Activated CD4-positive, alpha-beta T cell treated with anti-CD3 and anti-CD28 coated beads, Interleukin-2, amount 10 ng/mL, durations not matched to agents 24 days and 14 days (primary cell): Measurements from ENCODE around the gene CHPF. TPM values are rescaled to one million over a fixed set of nuclear protein-coding genes. Genes with fewer than 3 reads are reported as not detected.

ENCODE experiments used
- DNase-seq: peaks from one replicate; pipeline ENCODE4 v3.0.0; 2022
- H3K27ac Mint-ChIP-seq: one replicate; pipeline ENCODE4 v1.8.0; 2022; ENCODE audit warnings: mild to moderate bottlenecking, mixed read lengths
- H3K27me3 Mint-ChIP-seq: one replicate; pipeline ENCODE4 v1.8.0; 2022; ENCODE audit warnings: mixed read lengths
- H3K36me3 Mint-ChIP-seq: one replicate; pipeline ENCODE4 v1.8.0; 2022; ENCODE audit warnings: low read depth, mild to moderate bottlenecking, mixed read lengths
- H3K4me1 Mint-ChIP-seq: one replicate; pipeline ENCODE4 v1.8.0; 2021; ENCODE audit warnings: mixed read lengths
- H3K4me3 Mint-ChIP-seq: one replicate; pipeline ENCODE4 v1.8.0; 2022; ENCODE audit warnings: mild to moderate bottlenecking, moderate library complexity, mixed read lengths
- H3K9me3 Mint-ChIP-seq: one replicate; pipeline ENCODE4 v1.8.0; 2021; ENCODE audit warnings: mixed read lengths
- intact Hi-C: fragments of 100-400 bp; cut with micrococcal nuclease; formaldehyde crosslinking; loops from one replicate; pipeline ENCODE4 v1.15.1; 2023
- total RNA-seq: library from RNA; stranded (reverse); gene quantifications from 2 replicates; pipeline ENCODE4 v1.2.3, GENCODE V29; 2022

Gene CHPF
- total RNA-seq, 1 donor from 2014 or later = 37.8 TPM

DNA sequence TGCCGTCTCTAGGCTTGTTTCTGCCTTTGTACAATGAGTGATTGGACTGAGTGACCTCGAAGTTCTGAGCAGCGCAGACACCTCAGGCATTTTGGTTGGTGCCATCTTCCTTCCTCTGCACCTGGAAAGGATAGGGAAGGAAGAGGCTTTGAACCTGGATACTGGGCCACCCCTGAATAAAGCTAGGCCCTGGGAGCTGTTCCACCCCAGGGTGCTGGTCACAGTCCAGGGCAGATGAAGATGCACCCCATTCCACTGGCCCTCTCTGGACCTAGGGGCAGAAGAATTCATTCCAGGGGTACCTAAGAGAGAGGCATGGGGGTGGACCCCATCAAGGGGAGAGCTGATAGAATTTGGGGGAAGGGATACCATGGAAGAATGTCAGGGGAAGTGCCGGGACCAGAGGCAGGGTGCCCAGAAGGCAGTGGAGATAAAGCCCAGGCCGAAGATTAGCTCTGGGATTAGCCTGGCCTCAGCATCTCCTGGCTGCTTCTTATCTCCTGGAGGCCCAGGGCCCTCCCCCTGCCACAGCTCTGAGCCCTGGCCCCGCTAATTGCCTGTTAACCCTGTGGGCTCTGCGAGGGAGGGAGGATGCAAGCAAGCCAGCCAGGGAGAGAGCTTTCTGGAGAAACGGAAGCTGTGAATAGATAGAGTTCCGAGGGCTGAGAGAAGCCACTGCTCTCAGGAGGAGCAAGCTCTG lies 17.9 kb downstream of the CHPF start:
- Mint-ChIP-seq H3K27ac (no peak overlapping the region), H3K4me3 (no peak overlapping the region), H3K36me3 (no peaks in the 10 kb centered on the region), H3K4me1 (peaks cover 8% of the 10 kb centered on the region), H3K27me3 (peaks cover 81% of the 10 kb centered on the region), H3K9me3 (no peaks in the 10 kb centered on the region)
- intact Hi-C loops = no loop called here
- no peak for DNase-seq

DNA sequence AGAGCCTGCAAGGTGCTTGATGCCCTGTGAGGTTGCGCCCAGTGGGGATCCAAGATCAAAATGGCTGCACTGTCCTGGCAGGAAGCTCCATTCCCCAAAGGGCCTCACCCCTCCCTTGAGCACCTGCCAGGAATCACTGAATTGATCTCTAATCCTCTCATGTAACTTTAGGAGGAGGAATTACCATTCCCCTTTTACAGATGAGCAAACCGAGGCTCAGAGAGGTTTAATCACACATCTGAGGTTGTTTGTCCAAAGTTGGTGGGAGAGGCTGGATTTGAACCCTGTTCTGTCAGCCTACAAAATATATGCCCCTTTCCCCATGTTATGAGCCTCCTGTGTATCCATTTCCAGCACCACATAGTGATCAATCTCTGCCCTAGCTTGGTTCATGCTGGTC lies 18.8 kb downstream of the CHPF start:
- Mint-ChIP-seq H3K4me1 (peaks cover 4% of the 10 kb centered on the region), H3K36me3 (no peaks in the 10 kb centered on the region), H3K4me3 (no peak overlapping the region), H3K9me3 (no peaks in the 10 kb centered on the region), H3K27ac (no peak overlapping the region), H3K27me3 (peaks cover 80% of the 10 kb centered on the region)
- intact Hi-C loops = no loop called here
- DNase-seq = no peak

DNA sequence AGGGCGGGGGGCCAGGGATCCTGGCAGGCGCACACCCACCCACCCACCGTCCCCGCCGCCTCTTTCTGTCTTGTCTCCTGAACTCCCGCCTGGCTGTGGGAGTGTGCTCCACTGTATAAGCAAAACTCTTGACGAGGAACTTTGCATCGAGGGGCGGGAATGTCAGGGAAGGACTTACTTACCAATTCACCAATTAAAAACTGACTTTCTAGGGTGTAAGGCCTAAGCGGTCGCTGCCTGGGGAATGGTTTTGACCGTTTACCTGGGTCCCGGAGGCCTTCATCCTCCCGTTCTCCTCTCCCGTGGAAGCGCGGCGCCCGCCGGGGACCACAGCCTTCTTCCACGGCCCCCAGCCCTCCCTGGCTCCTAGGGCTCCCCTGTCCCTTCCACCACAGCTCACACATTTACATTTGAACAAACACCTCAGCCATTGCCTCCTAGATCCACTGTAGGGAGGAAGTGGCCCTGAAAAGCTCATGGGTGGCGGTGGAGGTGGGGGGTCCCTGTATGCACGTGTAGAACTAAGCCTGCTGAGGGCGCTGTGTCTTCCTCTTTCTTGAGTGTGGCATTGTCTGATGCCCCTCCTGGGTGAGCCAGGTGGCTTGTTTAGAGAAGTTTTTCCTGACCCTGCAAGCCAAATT lies 20.5 kb downstream of the CHPF start:
- Mint-ChIP-seq H3K4me3 (no peak overlapping the region), H3K4me1 (peaks cover 4% of the 10 kb centered on the region), H3K9me3 (no peaks in the 10 kb centered on the region), H3K36me3 (no peaks in the 10 kb centered on the region), H3K27me3 (peaks cover 73% of the 10 kb centered on the region), H3K27ac (no peak overlapping the region)
- intact Hi-C loops = no loop called here
- no peak for DNase-seq

DNA sequence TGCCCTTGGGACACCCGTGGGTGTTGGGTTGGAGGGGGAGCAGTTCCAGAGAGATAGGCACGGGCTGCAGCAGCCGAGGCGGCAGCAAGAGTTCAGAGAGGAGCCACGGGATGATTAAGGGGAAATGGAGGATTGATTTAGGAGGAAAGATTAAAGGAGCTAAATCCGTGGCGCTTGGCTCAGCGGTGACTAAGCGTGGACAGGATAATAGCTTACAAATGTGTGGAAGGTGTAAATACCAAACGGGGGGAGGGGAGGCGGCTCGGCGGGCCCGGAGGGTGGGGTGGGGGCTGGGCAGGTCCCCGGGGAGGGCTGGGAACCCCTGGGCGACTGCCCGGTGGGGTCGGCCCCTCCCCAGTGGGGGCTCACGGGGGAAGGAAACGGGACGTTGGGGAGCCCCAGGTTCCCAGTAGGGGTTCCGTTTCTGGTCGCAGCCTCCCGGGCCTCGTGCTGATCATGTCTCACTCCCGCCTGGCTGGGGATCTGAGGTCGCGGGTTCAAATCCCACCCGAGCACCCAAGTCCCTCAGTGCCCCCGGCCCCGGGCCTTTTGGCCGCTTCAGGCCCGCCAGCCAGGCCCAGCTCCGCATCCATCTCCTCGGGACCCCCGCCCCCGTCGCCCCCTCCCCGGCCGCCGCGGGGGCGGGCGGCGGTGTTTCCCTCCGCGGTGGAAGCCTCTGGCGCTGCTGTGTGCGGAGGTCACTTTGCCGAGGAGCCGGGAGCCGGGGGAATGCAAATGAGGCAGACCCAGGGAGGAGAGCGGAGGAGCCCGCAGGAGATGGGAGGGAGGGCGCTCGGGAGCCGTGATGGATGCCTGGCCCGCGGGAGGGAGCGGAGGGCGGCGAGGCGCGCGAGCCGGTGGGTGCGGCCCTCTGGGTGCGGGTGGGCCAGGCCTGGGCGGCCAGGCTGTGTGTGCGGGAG lies 21.2 kb downstream of the CHPF start:
- no peak for DNase-seq
- no peaks in the 10 kb centered on the region for H3K9me3 Mint-ChIP-seq
- peaks cover 4% of the 10 kb centered on the region for H3K4me1 Mint-ChIP-seq
- no peaks in the 10 kb centered on the region for H3K36me3 Mint-ChIP-seq
- intact Hi-C loops = no loop called here
- H3K27me3 Mint-ChIP-seq = peaks cover 71% of the 10 kb centered on the region
- no peak overlapping the region for H3K4me3 Mint-ChIP-seq
- H3K27ac Mint-ChIP-seq = no peak overlapping the region

DNA sequence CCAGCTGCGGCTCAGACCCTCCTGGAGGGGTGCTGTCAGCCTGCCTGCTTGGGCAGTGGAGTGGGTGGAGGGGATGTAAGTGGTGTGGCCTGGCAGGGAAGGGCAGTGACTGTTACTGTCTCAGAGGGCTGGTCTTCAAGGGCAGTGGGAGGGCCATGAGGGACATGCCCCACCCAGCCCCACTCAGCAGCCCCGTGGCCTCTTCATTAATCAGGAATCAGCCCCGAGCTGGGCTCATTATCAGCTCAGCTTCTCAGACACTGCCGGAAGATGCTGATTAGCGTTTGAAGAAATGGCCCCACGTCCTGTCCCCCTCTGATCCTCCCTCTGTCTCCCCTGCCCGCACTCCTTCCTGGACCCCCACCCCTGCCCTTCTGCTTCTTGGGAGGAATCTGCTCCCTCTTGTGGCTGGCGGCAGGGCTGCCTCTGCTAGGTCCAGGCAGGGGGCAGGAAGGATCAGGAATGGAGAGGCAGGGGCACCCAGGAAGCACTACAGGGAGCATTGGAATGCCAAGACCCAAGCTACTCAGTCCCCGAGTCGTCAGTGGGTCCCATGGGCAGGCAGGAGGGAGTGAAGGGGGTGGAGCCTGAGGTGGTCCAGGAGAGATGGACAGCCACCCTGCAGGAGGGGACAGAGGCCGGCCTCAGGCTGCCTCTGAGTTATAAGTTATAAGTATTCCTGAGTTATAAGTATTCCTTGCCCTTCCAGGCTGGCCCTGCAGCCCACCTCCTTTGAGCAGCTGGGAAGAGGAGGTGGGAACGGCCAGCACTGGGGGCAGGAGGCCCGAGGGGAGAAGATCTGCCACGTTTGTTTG lies 22.3 kb downstream of the CHPF start:
- intact Hi-C loops = no loop called here
- no peak overlapping the region for H3K27ac Mint-ChIP-seq
- no peaks in the 10 kb centered on the region for H3K9me3 Mint-ChIP-seq
- H3K36me3 Mint-ChIP-seq = no peaks in the 10 kb centered on the region
- DNase-seq = no peak
- peaks cover 4% of the 10 kb centered on the region for H3K4me1 Mint-ChIP-seq
- H3K4me3 Mint-ChIP-seq = no peak overlapping the region
- H3K27me3 Mint-ChIP-seq = peaks cover 68% of the 10 kb centered on the region

DNA sequence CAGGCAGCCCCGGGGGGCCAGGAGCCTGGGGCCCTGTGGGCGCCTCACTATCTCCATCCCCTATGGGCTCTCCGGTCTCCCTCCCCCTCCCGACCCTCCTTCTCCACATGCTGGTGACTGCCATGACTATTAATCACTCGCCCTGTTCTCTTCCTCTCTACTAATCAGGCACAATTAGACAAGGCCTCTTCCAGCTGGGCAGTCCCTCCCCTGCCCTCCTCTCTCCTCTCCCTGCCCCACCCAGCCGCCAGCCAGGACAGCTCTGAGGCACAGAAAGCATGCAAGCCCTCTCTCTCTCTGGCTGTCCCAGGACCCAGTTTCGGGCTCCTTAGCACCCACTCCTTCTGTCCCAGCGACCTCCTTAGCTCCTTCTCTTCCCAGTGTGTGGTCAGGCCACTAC lies 23.5 kb downstream of the CHPF start:
- no peaks in the 10 kb centered on the region for H3K36me3 Mint-ChIP-seq

DNA sequence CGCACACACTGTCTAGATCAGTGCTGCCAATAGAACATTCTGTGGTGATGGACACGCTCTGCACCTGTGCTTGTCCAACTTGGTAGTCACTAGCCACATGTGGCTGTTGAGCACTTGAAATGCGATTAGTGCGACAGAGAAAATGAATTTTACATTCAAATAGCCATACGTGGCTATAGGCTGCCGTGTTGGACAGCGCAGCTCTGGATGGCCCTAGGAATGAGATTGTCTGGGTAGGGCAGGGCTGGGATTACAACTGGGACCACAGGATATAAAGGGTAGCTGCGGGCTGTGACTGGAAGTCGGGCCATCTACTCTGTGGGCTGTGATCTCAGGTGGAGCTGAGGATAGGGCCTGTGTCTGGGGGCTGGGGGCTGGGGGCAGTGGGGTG lies 24.1 kb downstream of the CHPF start:
- H3K4me1 Mint-ChIP-seq = peaks cover 4% of the 10 kb centered on the region
- DNase-seq = no peak
- no peak overlapping the region for H3K27ac Mint-ChIP-seq
- H3K4me3 Mint-ChIP-seq = no peak overlapping the region
- no peaks in the 10 kb centered on the region for H3K9me3 Mint-ChIP-seq
- intact Hi-C loops = no loop called here
- H3K36me3 Mint-ChIP-seq = no peaks in the 10 kb centered on the region
- H3K27me3 Mint-ChIP-seq = peaks cover 60% of the 10 kb centered on the region

More for the DNA sequence above, 23.5 kb downstream of the CHPF start:
- DNase-seq = no peak
- Mint-ChIP-seq H3K27ac (no peak overlapping the region), H3K27me3 (peaks cover 66% of the 10 kb centered on the region), H3K4me3 (no peak overlapping the region), H3K9me3 (no peaks in the 10 kb centered on the region), H3K4me1 (peaks cover 4% of the 10 kb centered on the region)
- intact Hi-C loops = no loop called here

DNA sequence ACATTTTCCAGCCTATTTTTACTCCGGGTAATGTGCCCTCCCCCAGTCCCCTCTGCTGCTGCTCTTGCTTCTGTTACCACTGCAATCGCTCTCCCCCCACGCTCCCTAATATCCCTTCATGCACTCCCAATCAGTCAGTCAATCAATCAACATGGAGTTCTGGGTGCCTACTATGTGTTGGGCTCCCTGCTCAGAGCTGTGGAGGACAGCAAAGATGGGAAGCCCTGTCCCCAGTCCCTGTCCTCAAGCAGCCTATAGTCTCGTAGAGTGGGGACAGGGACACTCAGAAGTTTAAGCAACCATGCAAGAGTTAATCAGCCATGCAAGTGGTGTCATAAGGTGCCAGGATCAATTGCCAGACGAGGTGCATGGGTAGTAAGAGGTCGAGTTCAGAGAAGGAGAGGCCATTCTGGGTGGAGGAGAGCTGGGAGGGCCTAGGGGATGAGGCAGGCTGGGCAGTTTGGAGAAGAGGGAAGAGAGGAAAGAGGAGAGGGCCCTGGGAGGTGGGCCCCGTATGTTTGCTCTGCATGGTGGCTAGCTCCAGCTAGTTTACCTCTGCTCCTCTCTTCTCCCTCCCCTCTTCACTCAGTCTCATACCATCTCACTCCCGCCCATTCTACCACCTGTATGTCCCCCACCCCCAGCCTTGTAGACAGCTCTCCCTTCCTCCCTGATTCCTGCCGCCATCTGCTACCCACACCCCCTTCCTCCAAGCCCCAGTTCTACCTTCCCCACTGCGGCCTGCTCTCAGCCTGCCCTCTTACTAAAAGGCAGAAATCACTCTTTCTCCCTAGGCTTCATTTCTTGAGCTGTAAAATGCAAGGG lies 25.4 kb downstream of the CHPF start:
- intact Hi-C loops = no loop called here
- Mint-ChIP-seq H3K9me3 (no peaks in the 10 kb centered on the region), H3K27me3 (peaks cover 58% of the 10 kb centered on the region), H3K4me3 (no peak overlapping the region), H3K27ac (no peak overlapping the region), H3K36me3 (no peaks in the 10 kb centered on the region), H3K4me1 (peaks cover 6% of the 10 kb centered on the region)
- DNase-seq = no peak

DNA sequence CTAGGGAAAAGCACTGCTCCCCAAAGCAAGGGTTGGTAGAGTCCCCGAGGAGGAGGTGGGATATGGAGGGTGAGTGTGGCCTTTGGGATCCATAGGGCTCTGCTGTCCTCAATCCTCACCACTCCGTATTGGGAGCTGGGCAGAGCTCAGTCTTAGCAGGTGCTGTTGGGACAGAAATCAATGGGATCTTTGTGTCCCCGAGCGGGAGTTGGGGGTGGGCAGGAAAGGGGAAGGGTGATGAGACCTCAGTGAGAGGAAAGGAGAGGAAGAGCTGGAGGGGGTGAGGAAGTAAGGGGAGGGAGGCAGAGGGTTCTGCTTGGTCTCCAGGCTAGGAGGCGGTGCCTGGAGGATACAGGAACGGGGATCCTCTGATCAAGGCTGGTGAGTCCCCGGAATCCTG lies 26.7 kb downstream of the CHPF start:
- H3K36me3 Mint-ChIP-seq = no peaks in the 10 kb centered on the region
- DNase-seq = no peak
- intact Hi-C loops = no loop called here
- H3K4me1 Mint-ChIP-seq = peaks cover 4% of the 10 kb centered on the region
- peaks cover 63% of the 10 kb centered on the region for H3K27me3 Mint-ChIP-seq
- H3K9me3 Mint-ChIP-seq = no peaks in the 10 kb centered on the region
- H3K4me3 Mint-ChIP-seq = no peak overlapping the region
- no peak overlapping the region for H3K27ac Mint-ChIP-seq

DNA sequence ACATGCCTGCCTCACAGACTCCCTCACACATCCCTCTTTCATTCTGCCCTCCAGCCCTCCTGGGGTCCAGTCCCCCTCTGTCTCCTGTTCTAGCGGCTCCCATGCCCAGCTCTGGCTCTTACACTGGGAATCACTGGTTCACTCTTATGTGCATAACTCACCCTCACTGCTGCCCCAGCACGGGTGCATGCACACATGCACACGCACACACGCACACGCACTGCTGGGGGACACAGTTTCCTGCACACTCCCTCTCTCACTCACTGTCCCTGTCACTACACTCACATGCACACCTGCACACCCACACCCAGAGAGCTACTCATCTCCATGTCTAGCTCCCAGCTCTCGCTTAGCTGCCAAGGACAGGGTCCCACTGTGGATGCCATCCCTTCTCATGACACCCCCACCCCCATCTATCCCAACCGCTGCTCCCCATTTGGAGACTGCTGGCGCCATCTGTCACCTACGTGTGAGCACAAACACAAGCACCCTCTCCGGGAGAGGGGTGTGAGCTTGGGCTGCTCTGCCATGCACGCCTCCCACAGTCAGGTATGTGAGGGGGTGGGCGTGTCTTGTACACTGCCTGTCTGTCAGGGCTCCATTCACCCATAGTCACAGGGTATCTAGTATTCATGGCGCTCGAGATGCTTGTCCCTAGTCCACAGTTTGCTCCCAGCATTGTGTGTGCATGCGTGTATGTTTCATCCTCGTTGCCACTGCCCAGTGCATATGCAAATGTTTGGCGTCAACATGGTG lies 27.6 kb downstream of the CHPF start:
- H3K9me3 Mint-ChIP-seq = no peaks in the 10 kb centered on the region
- H3K36me3 Mint-ChIP-seq = no peaks in the 10 kb centered on the region
- no peak overlapping the region for H3K4me3 Mint-ChIP-seq
- H3K27ac Mint-ChIP-seq = no peak overlapping the region
- no peak for DNase-seq
- intact Hi-C loops = no loop called here
- H3K27me3 Mint-ChIP-seq = peaks cover 62% of the 10 kb centered on the region
- H3K4me1 Mint-ChIP-seq = peaks cover 2% of the 10 kb centered on the region

DNA sequence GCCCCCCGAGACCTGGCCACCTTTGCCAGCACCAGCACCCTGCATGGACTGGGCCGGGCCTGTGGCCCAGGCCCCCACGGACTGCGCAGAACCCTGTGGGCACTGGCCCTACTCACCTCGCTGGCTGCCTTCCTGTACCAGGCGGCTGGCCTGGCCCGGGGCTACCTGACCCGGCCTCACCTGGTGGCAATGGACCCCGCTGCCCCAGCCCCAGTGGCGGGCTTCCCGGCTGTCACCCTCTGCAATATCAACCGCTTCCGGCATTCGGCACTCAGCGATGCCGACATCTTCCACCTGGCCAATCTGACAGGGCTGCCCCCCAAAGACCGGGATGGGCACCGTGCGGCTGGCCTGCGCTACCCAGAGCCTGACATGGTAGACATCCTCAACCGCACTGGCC lies 28.8 kb downstream of the CHPF start:
- H3K27me3 Mint-ChIP-seq = peaks cover 66% of the 10 kb centered on the region
- peaks cover 8% of the 10 kb centered on the region for H3K4me1 Mint-ChIP-seq
- H3K27ac Mint-ChIP-seq = no peak overlapping the region
- intact Hi-C loops = no loop called here
- no peak overlapping the region for H3K4me3 Mint-ChIP-seq
- no peaks in the 10 kb centered on the region for H3K36me3 Mint-ChIP-seq
- DNase-seq = no peak
- no peaks in the 10 kb centered on the region for H3K9me3 Mint-ChIP-seq

DNA sequence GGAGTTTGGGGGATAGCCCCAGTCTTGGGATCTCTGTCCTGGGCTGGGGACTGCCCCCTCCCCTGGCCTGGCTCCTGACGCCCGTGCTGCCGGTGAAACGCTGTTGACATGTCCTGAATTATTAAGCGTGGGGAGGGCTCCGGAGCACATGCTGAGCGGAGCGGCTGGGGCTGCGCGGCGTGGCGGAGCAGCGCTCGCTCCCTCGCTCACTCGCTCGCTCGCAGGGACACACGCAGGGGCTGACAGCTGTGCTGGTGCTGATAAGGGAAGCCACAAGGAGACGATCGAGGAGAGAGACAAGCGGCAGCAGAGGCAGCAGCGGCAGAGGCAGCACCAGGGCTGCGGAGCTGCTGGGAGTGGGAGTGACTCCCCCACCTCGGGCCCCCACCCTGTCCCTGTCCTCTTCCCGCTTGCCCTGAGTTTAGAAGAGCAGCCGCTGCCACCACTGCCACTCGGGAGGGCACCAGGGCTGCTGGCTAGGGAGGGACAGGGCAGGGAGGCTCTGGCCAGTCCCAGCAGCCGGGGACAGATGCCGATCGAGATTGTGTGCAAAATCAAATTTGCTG lies 29.3 kb downstream of the CHPF start, which contains the start of gene ASIC4:
ASIC4 (plus strand) TSS at position 287 of the 566 bp plus-strand sequence; CDS start at position 530, 243 bp downstream.
- intact Hi-C loops = no loop called here
- no peaks in the 10 kb centered on the region for H3K36me3 Mint-ChIP-seq
- H3K4me3 Mint-ChIP-seq = no peak within 1 kb of the TSS
- peaks cover 68% of the 10 kb centered on the region for H3K27me3 Mint-ChIP-seq
- no peak within 1 kb of the TSS for H3K27ac Mint-ChIP-seq
- DNase-seq = no peak
- H3K9me3 Mint-ChIP-seq = no peaks in the 10 kb centered on the region
- peaks cover 12% of the 10 kb centered on the region for H3K4me1 Mint-ChIP-seq
